ENCODE data around the gene CDKL1.

DNA sequence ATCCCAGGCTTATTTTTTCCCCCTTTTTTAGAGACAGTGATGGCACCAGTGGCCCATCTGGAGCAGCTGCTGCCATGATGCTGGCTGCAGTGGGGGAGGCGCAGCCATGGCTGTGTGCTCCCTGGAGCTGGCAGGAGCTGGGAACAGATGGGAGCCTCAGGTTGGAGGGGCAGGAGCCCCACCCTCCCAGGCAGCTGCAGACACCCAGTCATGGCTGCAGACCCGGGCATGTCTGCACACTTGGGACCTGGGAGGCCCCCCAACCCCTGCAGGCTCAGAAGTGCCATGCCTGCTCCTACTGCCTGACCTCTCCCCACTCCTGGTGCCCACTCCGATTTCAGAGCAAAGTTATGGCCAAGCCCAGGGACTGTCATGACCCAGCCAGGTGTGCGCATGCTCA is 25.1 kb downstream of the CDKL1 start:
- TF ChIP-seq, protein P1, sequence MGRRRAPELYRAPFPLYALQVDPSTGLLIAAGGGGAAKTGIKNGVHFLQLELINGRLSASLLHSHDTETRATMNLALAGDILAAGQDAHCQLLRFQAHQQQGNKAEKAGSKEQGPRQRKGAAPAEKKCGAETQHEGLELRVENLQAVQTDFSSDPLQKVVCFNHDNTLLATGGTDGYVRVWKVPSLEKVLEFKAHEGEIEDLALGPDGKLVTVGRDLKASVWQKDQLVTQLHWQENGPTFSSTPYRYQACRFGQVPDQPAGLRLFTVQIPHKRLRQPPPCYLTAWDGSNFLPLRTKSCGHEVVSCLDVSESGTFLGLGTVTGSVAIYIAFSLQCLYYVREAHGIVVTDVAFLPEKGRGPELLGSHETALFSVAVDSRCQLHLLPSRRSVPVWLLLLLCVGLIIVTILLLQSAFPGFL (CRISPR knock-in tag; IDR thresholded peaks at IDR 0.05; ENCODE audit: borderline replicate concordance), result no peak
- TF ChIP-seq, protein P2, sequence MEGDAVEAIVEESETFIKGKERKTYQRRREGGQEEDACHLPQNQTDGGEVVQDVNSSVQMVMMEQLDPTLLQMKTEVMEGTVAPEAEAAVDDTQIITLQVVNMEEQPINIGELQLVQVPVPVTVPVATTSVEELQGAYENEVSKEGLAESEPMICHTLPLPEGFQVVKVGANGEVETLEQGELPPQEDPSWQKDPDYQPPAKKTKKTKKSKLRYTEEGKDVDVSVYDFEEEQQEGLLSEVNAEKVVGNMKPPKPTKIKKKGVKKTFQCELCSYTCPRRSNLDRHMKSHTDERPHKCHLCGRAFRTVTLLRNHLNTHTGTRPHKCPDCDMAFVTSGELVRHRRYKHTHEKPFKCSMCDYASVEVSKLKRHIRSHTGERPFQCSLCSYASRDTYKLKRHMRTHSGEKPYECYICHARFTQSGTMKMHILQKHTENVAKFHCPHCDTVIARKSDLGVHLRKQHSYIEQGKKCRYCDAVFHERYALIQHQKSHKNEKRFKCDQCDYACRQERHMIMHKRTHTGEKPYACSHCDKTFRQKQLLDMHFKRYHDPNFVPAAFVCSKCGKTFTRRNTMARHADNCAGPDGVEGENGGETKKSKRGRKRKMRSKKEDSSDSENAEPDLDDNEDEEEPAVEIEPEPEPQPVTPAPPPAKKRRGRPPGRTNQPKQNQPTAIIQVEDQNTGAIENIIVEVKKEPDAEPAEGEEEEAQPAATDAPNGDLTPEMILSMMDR (IDR thresholded peaks at IDR 0.05), result no peak

All from WTC11 (cell line).